ENCODE measurements around the gene MVB12B.

DNA sequence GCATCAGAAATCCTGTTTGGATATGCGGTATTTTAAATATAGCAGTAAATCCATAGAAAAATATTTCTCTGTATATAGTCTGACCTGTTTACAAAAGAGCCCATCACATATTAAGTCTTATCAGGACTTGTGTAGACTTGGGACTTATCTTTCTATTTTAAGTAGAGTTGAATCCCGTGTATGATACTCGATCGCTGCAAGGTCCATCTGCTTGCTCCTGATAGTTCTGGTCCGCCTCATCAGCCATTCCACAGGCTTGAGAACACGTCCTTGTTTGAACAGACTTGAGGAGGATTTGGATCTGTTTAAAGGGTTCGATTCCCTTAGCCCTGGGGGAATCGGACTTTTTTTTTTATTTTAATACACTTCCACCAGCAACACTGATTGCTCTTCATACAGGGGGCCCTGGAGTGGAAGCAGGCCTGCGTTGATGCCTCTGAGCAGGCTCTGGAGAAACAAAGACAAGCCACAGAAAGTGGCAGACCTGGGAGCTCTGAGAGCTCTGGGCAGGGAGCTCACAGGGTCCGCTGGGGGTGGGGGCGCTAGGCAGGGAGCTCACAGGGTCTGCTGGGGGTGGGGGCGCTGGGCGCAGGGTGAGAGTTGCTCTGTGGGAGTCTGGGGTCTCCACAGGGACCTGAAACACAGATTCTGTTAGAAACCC, 112.2 kb downstream of the MVB12B start:
- TF ChIP-seq CTCF (IDR thresholded peaks at IDR 0.05) (no peak), POLR2A (IDR thresholded peaks at IDR 0.05) (no peak)

Data from Peyer's patch (tissue), 4 donors.